ENCODE measurements around the gene ZNF560.

ZNF560 gene

DNA sequence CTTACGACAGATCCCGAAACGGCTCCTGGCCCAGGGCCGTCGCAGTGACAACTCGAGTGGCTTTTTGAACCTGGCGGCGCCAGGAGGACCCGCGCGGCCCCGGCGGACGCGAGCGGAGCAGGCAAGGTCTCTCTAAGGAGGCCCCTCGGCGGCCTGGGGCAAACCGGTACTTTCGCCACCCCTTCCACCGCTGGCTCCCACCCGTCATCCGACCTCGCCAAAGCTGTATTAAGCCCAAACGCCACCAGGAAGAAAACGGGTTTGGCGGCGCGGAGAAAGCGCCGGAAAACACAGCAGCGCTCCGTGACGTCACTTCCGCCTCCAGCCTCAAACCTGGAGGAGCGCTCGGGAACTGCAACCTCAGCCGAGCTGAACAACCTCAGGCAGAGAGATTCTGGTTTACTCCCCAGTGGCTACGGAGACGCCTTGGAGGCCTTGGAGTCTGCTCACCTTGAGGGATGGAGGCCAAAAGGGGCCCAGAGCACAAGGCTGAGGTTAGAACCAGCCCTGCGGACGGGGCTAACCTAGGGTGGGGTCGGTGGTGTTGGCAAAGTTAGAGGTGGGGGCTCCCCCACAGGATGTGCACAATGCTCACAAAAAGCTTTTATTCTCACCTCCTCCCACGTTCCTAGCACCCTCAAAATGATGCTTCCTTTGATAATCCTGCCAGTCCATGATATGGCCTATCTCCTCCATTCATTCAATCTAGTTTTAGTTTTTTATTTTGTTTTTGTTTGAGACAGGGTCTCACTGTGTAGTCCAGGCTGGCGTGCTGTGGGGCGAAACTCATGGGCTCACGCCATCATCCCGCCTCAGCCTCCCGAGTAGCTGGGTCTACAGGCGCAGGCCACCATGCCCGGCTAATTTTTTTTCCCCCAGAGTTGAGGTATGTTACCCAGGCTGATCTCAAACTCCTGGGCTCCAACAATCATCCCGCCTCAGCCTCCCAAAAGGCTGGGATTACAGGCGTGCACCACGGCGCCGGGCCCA is 62.8 kb downstream of the ZNF560 start, which contains the start of gene ZNF266:
Gene ZNF266 (minus strand): TSS at position 295 of the 990 bp plus-strand sequence. CDS start 15,484 bp downstream, outside the sequence.
- peak; percentile 93 for DNase-seq

DNA sequence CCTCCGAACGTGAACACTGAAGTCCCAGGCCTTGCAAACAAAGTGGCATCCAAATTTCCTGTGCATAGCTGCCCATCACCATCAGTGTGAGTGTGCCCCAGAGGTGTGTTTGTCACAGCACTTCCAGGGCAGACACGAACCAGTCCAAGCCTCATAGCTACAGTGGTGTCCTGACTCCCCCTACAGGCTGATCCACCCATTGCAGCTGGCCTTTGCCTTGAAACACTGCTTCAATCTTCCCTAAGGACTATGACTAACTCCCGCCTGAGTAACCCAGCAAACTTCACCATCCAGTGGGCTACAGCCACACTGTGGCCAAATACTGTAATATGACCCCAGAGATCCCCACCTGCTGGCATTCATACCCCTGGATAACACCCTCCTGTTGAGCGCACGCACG is 66.9 kb downstream of the ZNF560 start:
- peak; percentile 56 for DNase-seq

- no peak for DNase-seq
Observed at GRCh38 chr19:9430444-9430843, 68.0 kb downstream of the ZNF560 start.

- DNase-seq, result no peak
Observed at GRCh38 chr19:9427941-9428340, 70.5 kb downstream of the ZNF560 start.
